ENCODE data around the gene OR8B12. TPM values are rescaled to one million over a fixed set of nuclear protein-coding genes. Genes with fewer than 3 reads are reported as not detected.

Gene OR8B12, protein sequence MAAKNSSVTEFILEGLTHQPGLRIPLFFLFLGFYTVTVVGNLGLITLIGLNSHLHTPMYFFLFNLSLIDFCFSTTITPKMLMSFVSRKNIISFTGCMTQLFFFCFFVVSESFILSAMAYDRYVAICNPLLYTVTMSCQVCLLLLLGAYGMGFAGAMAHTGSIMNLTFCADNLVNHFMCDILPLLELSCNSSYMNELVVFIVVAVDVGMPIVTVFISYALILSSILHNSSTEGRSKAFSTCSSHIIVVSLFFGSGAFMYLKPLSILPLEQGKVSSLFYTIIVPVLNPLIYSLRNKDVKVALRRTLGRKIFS
- total RNA-seq = not detected in 2 replicates

DNA sequence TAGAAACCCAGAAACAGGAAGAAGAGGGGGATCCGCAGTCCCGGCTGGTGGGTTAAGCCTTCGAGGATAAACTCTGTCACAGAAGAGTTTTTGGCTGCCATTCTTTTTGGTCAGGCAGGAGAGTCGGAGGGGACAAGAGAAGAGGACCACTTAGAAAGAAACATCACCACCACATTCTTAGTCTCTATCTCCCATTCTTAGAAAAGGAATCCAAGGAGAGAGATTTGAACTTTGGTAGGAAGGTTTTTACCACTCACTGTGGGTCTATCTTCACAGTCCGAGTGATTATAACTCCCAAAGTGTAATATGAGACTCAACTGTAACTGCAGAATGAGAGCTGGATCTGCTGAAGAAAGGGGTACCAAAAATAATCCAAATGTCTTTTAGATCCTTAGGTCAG is at the start of gene OR8B12:
Gene OR8B12 (minus strand): TSS at position 101 of the 400 bp plus-strand sequence. CDS start 0 bp downstream, at position 101.

DNA sequence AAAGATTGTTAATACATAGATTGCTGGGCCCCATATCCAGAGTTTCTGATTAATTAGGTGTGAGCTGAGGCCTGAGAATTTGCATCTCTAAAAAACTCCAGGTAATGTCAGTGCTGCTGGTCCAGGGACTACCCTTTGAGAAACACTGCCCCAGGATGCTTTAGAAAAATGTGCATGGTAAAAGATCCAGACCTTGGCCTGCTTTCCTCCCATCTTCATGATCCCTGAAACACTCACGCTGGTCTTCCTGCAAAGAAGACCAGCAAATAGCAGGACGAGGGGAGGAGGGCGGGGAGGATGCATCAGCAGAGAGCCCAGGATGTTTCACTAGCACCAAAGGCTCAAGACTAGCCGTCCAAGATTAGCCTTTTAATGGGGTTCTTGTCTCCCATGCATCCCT is 26.2 kb upstream of the OR8B12 start, which contains the start of gene OR8A1:
Gene OR8A1 (plus strand): TSS at position 301 of the 400 bp plus-strand sequence. CDS start 123 bp downstream, outside the sequence.

Other genes starting within 250 kb of the OR8B12 start
- not detected in 2 replicates for gene OR8D1, start 229.7 kb downstream of the OR8B12 start, total RNA-seq
- not detected in 2 replicates for gene OR8D2, start 223.5 kb downstream of the OR8B12 start, total RNA-seq
- not detected in 2 replicates for gene OR8B2, start 159.2 kb downstream of the OR8B12 start, total RNA-seq
- gene OR8B3, start 144.6 kb downstream of the OR8B12 start, total RNA-seq = not detected in 2 replicates
- not detected in 2 replicates for gene OR8B4, start 118.8 kb downstream of the OR8B12 start, total RNA-seq
- not detected in 2 replicates for gene OR8B8, start 98.0 kb downstream of the OR8B12 start, total RNA-seq
- not detected in 2 replicates for gene OR8A1, start 26.3 kb upstream of the OR8B12 start, total RNA-seq
- gene PANX3, start 67.8 kb upstream of the OR8B12 start, total RNA-seq = not detected in 2 replicates
- 22.8 and 41.5 TPM in 2 replicates for gene TBRG1, start 79.2 kb upstream of the OR8B12 start, total RNA-seq
- 17.6 and 30.8 TPM in 2 replicates for gene SIAE, start 130.1 kb upstream of the OR8B12 start, total RNA-seq
- gene SPA17, start 130.2 kb upstream of the OR8B12 start, total RNA-seq = 7.4 and 29.2 TPM in 2 replicates
- gene NRGN, start 196.3 kb upstream of the OR8B12 start, total RNA-seq = 0.50 and 0.58 TPM in 2 replicates
- gene VSIG2, start 208.6 kb upstream of the OR8B12 start, total RNA-seq = 0.33 TPM in 1 of 2 replicates, not detected in the other
- 0.44 TPM in 1 of 2 replicates, not detected in the other for gene ESAM, start 218.6 kb upstream of the OR8B12 start, total RNA-seq

Data from smooth muscle cell of trachea (primary cell).